Stomach smooth muscle (tissue), 2 donors: Measurements from ENCODE around the gene S100B.

Source experiments
- H3K27ac ChIP-seq: one replicate; pipeline ENCODE4 v1.7.0; 2013; ENCODE audit warnings: mild to moderate bottlenecking, low read length, inconsistent platforms
- H3K27me3 ChIP-seq, 2 donors: one replicate each; pipeline ENCODE4 v1.7.0; 2013; ENCODE audit warnings: low read length in 2 of 2; ENCODE audit not compliant: insufficient read depth in 2 of 2, control insufficient read depth in 1 of 2
- H3K36me3 ChIP-seq, 2 donors: one replicate each; pipeline ENCODE4 v1.7.0; 2013; ENCODE audit warnings: low read length in 2 of 2; ENCODE audit not compliant: control insufficient read depth in 2 of 2, insufficient read depth in 2 of 2
- H3K4me1 ChIP-seq: one replicate; pipeline ENCODE4 v1.7.0; 2013; ENCODE audit warnings: low read length; ENCODE audit not compliant: control insufficient read depth, insufficient read depth
- H3K4me3 ChIP-seq, 2 donors: one replicate each; pipeline ENCODE4 v1.7.0; 2013; ENCODE audit warnings: low read length in 2 of 2
- H3K9ac ChIP-seq, 2 donors: one replicate each; pipeline ENCODE4 v1.7.0; 2013; ENCODE audit warnings: low read length in 2 of 2, mild to moderate bottlenecking in 1 of 2
- H3K9me3 ChIP-seq, 2 donors: one replicate each; pipeline ENCODE4 v1.7.0; 2013; ENCODE audit warnings: low read length in 2 of 2; ENCODE audit not compliant: control insufficient read depth in 2 of 2
- donor health status: healthy.
- donor health status: Pancreatic carcinoma.

Gene S100B

DNA sequence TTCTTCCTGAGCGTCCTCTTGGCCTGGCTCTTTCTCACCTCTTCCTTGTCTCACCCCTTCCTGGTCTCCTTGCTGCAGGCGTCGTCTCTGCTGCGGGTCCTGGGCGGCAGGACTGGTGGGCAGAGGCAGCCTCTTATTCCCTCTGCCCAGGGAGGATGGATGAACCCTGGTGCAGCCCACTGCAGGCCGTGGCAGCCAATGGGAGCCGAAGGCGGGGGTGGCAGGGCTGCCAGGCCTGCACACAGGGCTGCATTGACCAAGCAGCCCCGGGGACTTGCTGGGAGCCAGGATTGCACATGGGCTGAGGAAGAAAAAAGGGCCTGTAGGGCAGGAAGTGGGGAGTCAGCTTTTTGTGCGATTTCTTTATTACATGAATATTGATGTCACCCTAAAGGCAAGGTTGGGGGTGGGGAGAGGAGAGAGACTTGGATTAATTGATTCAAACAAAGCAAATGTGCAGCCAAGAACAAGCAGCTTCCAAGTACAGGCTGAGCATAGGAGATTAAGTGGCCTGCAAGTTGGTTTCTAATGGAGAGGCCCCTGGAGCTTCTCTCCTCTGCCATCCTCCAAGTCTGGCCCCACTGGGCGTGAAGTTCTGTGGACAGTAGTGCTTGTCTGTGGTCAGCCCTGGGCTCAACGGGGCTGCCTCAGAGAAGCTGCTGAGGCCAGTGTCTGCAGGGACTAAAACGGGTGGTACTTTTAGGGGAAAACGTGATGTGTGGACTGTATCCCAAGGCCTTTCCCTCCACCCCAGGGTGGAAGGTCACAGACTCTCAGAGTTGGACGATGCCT is at the start of gene S100B:
S100B (minus strand) TSS at position 108 of the 792 bp plus-strand sequence. CDS start 2,667 bp downstream, outside the sequence.
- H3K27ac ChIP-seq, result no peak within 1 kb of the TSS
- no peak within 1 kb of the TSS for H3K9ac ChIP-seq
- no peak within 1 kb of the TSS for H3K4me3 ChIP-seq

DNA sequence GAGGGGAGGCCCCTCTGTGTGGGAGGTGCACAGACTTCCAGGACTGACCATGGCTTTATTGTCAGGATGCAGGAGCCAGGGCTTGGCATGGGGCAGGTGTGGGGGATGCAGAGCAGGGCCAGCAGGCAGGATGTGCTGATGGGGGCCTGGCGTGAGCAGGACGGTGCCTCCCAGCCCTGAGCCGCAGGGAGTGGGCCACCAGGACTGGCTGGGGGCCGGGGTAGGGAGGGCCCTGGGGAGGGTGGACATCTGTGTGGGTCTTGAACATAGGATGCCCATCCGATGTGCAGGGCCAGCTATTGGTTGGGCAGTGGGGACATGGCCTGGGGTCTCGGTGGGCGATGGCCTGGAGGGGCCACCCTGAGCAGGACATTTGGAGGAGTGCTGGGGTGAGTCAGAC is 46.2 kb upstream of the S100B start:
- H3K9me3 ChIP-seq, result no peaks in the 10 kb centered on the region
- no peak overlapping the region for H3K9ac ChIP-seq
- no peaks in the 10 kb centered on the region for H3K4me1 ChIP-seq
- H3K27ac ChIP-seq, result no peak overlapping the region
- peaks cover 69 to 79% of the 10 kb centered on the region in 2 donors for H3K36me3 ChIP-seq
- no peaks in the 10 kb centered on the region for H3K27me3 ChIP-seq
- H3K4me3 ChIP-seq, result no peak overlapping the region

More for the DNA sequence above, at the start of gene S100B:
- Histone ChIP-seq H3K9me3 (no peaks in the 10 kb centered on the region), H3K36me3 (no peaks in the 10 kb centered on the region), H3K4me1 (peaks cover 3% of the 10 kb centered on the region), H3K27me3 (peaks cover 5 to 8% of the 10 kb centered on the region in 2 donors)

DNA sequence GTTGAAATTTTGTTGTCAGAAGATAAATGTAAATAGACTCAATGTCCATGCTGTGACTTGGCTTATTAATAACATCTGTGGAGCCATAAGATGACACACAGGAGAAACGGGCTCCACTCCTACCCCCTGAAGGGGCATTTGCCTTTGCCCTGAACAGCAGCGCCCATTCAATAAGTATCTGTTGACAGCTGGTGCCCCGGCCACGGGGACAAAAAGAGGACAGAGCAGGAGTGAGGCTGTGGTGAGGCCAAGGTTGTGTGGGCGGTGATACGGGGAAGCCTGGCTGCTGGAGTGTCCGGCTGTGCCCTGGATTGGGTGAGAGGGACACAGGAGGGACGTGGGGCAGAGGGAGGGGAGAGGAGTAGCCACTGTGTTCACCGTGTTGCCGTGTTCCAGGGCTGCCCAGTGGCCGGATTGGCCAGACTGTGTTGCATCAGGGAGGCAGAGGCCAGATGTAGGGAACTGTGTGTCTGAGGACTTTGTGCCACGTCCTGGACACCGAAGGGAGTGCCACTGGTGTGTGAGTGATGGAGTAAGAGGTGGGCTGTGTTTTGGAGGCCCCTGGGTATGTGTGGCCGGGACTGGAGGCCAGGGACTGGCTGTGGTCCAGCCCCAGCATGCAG is 45.7 kb upstream of the S100B start:
- Histone ChIP-seq H3K4me3 (no peak overlapping the region), H3K9ac (no peak overlapping the region), H3K4me1 (no peaks in the 10 kb centered on the region), H3K27ac (no peak overlapping the region), H3K27me3 (no peaks in the 10 kb centered on the region), H3K36me3 (peaks cover 71 to 79% of the 10 kb centered on the region in 2 donors), H3K9me3 (no peaks in the 10 kb centered on the region)

DNA sequence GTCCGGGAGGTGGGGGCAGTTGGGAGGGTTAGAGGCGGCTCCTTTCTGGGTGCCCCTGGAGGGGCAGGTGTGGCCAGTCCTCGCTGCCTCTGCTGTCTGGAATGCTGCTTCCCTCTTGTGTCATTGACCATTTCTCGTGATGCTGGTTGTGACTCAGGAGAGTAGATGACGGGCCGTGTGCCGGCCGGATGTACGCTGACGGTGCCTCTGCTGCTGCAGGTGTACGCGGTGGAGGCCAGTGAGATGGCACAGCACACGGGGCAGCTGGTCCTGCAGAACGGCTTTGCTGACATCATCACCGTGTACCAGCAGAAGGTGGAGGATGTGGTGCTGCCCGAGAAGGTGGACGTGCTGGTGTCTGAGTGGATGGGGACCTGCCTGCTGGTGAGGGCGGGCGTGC is 44.5 kb upstream of the S100B start:
- H3K4me1 ChIP-seq, result no peaks in the 10 kb centered on the region
- no peak overlapping the region for H3K27ac ChIP-seq
- no peaks in the 10 kb centered on the region for H3K9me3 ChIP-seq
- no peaks in the 10 kb centered on the region for H3K27me3 ChIP-seq
- H3K36me3 ChIP-seq, result peaks cover 65 to 82% of the 10 kb centered on the region in 2 donors
- no peak overlapping the region for H3K9ac ChIP-seq
- H3K4me3 ChIP-seq, result no peak overlapping the region

DNA sequence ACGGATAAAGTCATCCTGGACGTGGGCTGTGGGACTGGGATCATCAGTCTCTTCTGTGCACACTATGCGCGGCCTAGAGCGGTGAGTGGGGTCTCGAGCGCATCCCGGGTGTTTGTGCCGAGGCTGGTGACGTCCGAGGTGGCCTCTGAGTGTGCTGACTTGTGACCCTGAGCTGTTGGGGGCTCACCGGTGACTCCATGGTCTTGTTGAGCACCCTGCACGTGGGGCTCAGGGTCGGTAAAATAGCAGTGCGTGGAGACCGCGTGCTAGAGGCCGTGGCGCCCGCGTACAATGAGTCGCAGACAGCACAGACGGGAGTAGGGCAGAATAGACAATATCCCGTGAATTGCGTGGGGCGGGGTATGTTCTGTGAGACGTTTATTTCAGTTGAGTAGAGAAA is 43.7 kb upstream of the S100B start:
- Histone ChIP-seq H3K36me3 (peaks cover 71 to 84% of the 10 kb centered on the region in 2 donors), H3K9me3 (no peaks in the 10 kb centered on the region), H3K27ac (no peak overlapping the region), H3K4me3 (no peak overlapping the region), H3K27me3 (no peaks in the 10 kb centered on the region), H3K9ac (no peak overlapping the region), H3K4me1 (no peaks in the 10 kb centered on the region)

DNA sequence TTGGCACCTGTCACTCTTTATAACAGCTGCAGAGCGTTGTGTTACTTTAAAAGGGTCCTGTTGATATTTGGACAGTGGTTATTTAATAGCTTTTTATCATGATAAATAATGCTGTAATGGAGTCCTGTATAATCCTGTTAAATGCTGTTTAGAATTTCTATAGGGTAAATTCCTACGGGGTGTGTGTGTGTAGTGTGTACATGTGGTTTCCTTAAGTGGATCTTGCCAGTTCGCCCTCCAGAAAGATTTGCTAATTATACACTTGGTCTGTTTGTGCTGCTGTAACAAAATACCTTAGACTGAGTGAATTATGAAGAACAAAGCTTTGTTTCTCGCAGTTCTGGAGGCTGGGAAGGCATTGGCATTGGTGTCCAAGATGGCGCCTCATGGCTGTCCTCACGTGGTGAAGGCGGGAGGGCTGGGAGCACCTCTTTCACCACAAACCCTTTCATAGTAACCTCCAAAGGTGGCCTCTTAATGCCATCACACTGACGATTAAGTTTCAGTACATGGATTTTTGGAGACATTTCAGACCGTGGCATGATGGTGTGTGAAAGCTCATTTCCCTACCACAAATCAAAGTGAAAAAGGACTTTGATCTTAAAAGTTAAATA is 41.8 kb upstream of the S100B start:
- H3K27ac ChIP-seq, result no peak overlapping the region
- no peaks in the 10 kb centered on the region for H3K4me1 ChIP-seq
- H3K27me3 ChIP-seq, result no peaks in the 10 kb centered on the region
- peaks cover 55 to 69% of the 10 kb centered on the region in 2 donors for H3K36me3 ChIP-seq
- H3K4me3 ChIP-seq, result no peak overlapping the region
- no peaks in the 10 kb centered on the region for H3K9me3 ChIP-seq
- H3K9ac ChIP-seq, result no peak overlapping the region

DNA sequence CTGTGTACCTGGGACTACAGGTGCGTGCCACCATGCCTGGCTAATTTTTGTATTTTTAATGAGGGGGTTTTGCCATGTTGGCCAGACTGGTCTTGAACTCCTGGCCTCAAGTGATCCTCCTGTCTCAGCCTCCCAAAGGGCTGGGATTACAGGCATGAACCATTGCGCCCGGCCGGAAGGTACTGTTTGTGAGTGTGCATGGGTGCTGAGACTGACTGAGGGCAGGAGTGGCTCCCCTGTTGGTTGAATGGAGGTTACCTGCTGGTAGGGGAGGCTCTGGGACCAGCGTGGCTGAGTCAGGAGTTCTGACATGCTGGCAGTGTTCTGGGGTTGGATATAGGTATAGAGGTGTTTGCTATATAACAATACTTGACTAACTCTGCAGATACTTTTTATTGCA is 41.0 kb upstream of the S100B start:
- Histone ChIP-seq H3K9me3 (no peaks in the 10 kb centered on the region), H3K4me1 (no peaks in the 10 kb centered on the region), H3K4me3 (no peak overlapping the region), H3K9ac (no peak overlapping the region), H3K27ac (no peak overlapping the region), H3K27me3 (no peaks in the 10 kb centered on the region), H3K36me3 (peaks cover 56 to 70% of the 10 kb centered on the region in 2 donors)

DNA sequence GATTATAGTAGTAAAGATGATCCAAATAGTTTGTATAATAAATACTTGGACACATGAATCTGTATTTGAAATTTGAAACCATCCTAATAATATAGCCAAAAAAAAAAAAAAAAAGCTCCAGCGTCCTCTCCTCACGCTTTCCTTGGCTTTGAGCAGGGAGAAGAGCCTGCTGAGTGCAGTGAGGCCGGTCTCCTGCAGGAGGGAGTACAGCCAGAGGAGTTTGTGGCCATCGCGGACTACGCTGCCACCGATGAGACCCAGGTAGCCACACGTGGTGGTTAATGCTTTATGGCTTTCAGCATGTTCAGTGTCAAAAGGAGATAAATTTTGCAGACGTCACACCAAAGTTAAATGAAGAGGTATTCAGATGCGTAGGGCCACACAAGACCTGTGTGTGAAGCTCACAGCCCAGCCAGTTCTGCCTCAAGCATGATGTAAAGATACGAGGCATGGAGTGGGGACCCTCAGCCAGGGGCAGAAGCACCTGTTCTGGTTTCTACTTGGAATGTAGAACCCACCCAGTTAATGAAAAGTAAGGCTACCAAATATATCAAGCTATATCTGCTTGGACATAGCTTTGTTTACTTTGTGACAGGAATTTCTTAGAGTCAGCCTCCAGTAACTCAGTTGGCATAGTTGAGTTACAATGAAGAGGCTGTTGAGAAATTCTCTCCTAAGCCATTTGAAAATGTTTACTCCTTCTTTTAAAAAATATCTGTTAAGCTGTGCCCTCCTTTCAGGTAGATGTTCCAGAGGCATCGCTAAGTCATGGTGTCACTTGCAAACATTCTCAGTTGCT is 38.7 kb upstream of the S100B start:
- H3K9me3 ChIP-seq, result no peaks in the 10 kb centered on the region
- H3K27me3 ChIP-seq, result no peaks in the 10 kb centered on the region
- H3K4me3 ChIP-seq, result no peak overlapping the region
- peaks cover 34 to 48% of the 10 kb centered on the region in 2 donors for H3K36me3 ChIP-seq
- no peak overlapping the region for H3K9ac ChIP-seq
- no peak overlapping the region for H3K27ac ChIP-seq
- H3K4me1 ChIP-seq, result peaks cover under 1% of the 10 kb centered on the region

DNA sequence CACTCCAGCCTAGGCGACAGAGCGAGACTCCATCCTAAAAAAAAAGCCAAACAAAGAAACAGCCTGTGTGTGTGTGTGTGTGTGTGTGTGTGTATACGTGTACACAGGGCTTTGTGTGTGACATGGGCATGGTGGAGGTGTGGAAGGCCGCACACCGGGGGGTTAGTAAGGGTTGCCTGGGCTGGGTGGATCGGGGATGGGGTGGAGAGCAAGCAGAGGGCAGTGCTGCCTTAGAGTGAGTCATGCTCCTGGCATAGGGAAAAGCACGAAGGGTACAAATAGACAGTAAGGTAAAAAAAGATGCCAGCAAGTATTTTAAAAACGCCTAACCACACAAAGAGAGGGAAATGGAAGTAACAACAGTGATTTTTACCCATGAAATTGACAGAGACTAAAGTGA is 36.8 kb upstream of the S100B start:
- no peak overlapping the region for H3K27ac ChIP-seq
- H3K36me3 ChIP-seq, result peaks cover 29 to 42% of the 10 kb centered on the region in 2 donors
- H3K4me3 ChIP-seq, result no peak overlapping the region
- peaks cover 10% of the 10 kb centered on the region for H3K4me1 ChIP-seq
- no peak overlapping the region for H3K9ac ChIP-seq
- no peaks in the 10 kb centered on the region for H3K27me3 ChIP-seq
- H3K9me3 ChIP-seq, result no peaks in the 10 kb centered on the region
